Measurements from ENCODE around the gene GCNT2.
"Not testable (repeated sequence)": the region's sequence is repeated elsewhere in the genome, so short reads cannot be mapped to it uniquely, and the experiment has no call there.

The GCNT2 gene

GRCh38 chr6:10486215-10486614 lies 34.9 kb upstream of the GCNT2 start:
- Histone ChIP-seq H3K9ac (no peak overlapping the region), H3K27me3 (no peaks in the 10 kb centered on the region), H4K20me1 (no peaks in the 10 kb centered on the region), H3K4me1 (no peaks in the 10 kb centered on the region), H3K4me3 (no peak overlapping the region), H3K4me2 (no peak overlapping the region), H3K27ac (no peak overlapping the region), H3K36me3 (no peaks in the 10 kb centered on the region), H3K9me3 (replicated peaks in 1 of 11) (peaks cover 13 to 28% (median 23%) of the 10 kb centered on the region in 11 experiments; a peak in 21 of 22 replicates)
- no peak for TF ChIP-seq Cebpa-rat (IDR thresholded peaks at IDR 0.05)

- H4K20me1 ChIP-seq, H3K4me2 ChIP-seq, H3K27me3 ChIP-seq, H3K4me1 ChIP-seq, H3K27ac ChIP-seq, H3K4me3 ChIP-seq, H3K36me3 ChIP-seq, H3K9ac ChIP-seq: not testable (repeated sequence)
- peaks cover 22 to 34% (median 28%) of the 10 kb centered on the region in 11 experiments for H3K9me3 ChIP-seq (replicated peaks in 1 of 11)
Measured at GRCh38 chr6:10486944-10487588, 34.1 kb upstream of the GCNT2 start.

- no peaks in the 10 kb centered on the region for H3K4me1 ChIP-seq
- H3K27me3 ChIP-seq = no peaks in the 10 kb centered on the region
- no peak overlapping the region for H3K4me3 ChIP-seq
- TF ChIP-seq Cebpa-rat (IDR thresholded peaks at IDR 0.05) = no peak
- H3K9ac ChIP-seq = no peak overlapping the region
- peaks cover 18 to 34% (median 28%) of the 10 kb centered on the region in 11 experiments for H3K9me3 ChIP-seq (replicated peaks in 1 of 11)
- no peaks in the 10 kb centered on the region for H3K36me3 ChIP-seq
- H4K20me1 ChIP-seq = no peaks in the 10 kb centered on the region
- no peak overlapping the region for H3K27ac ChIP-seq
- H3K4me2 ChIP-seq = no peak overlapping the region
Measured at GRCh38 chr6:10487668-10488327, 33.4 kb upstream of the GCNT2 start.

GRCh38 chr6:10491463-10491862 lies 29.7 kb upstream of the GCNT2 start:
- no peaks in the 10 kb centered on the region for H4K20me1 ChIP-seq
- H3K9ac ChIP-seq = no peak overlapping the region
- H3K27ac ChIP-seq = no peak overlapping the region
- H3K27me3 ChIP-seq = no peaks in the 10 kb centered on the region
- peaks cover 15 to 45% (median 30%) of the 10 kb centered on the region in 11 experiments for H3K9me3 ChIP-seq (replicated peaks in 1 of 11)
- H3K4me2 ChIP-seq = no peak overlapping the region
- no peak for TF ChIP-seq Cebpa-rat (IDR thresholded peaks at IDR 0.05)
- peaks cover 0 to 14% (median 9%) of the 10 kb centered on the region in 10 experiments; a peak in 12 of 20 replicates for H3K4me1 ChIP-seq
- no peak overlapping the region for H3K4me3 ChIP-seq
- H3K36me3 ChIP-seq = no peaks in the 10 kb centered on the region

GRCh38 chr6:10491905-10492304 lies 29.2 kb upstream of the GCNT2 start:
- H3K4me1 ChIP-seq = peaks cover 0 to 14% (median 9%) of the 10 kb centered on the region in 10 experiments; a peak in 12 of 20 replicates
- not testable (repeated sequence) for H3K9ac ChIP-seq, H3K27ac ChIP-seq, H3K4me2 ChIP-seq, H3K27me3 ChIP-seq, H3K4me3 ChIP-seq, H3K36me3 ChIP-seq, H4K20me1 ChIP-seq
- H3K9me3 ChIP-seq (replicated peaks in 1 of 11) = peaks cover 15 to 45% (median 30%) of the 10 kb centered on the region in 11 experiments

- no peaks in the 10 kb centered on the region for H3K36me3 ChIP-seq
- no peak for TF ChIP-seq Cebpa-rat (IDR thresholded peaks at IDR 0.05)
Measured at GRCh38 chr6:10495029-10495428, 26.1 kb upstream of the GCNT2 start.

GRCh38 chr6:10505529-10505928 lies 15.6 kb upstream of the GCNT2 start:
- no peaks in the 10 kb centered on the region for H4K20me1 ChIP-seq
- H3K9ac ChIP-seq = no peak overlapping the region
- no peaks in the 10 kb centered on the region for H3K36me3 ChIP-seq
- no peaks in the 10 kb centered on the region for H3K27me3 ChIP-seq
- no peaks in the 10 kb centered on the region for H3K9me3 ChIP-seq (replicated peaks in 1 of 11)
- no peaks in the 10 kb centered on the region for H3K4me1 ChIP-seq
- no peak overlapping the region for H3K27ac ChIP-seq
- no peak overlapping the region for H3K4me3 ChIP-seq
- no peak for TF ChIP-seq Cebpa-rat (IDR thresholded peaks at IDR 0.05)
- H3K4me2 ChIP-seq = no peak overlapping the region

More at GRCh38 chr6:10495029-10495428, 26.1 kb upstream of the GCNT2 start:
- no peak overlapping the region for H3K4me3 ChIP-seq
- H3K4me1 ChIP-seq = peaks cover 0 to 14% (median 9%) of the 10 kb centered on the region in 10 experiments; a peak in 12 of 20 replicates
- H3K9ac ChIP-seq = no peak overlapping the region
- H3K4me2 ChIP-seq = peak overlapping the region in 7 of 11 experiments; percentile 6 to 59 (median 30); a peak in 13 of 22 replicates
- H4K20me1 ChIP-seq = no peaks in the 10 kb centered on the region
- H3K27me3 ChIP-seq = no peaks in the 10 kb centered on the region
- H3K27ac ChIP-seq = no peak overlapping the region
- peaks cover 13 to 36% (median 23%) of the 10 kb centered on the region in 11 experiments; a peak in 21 of 22 replicates for H3K9me3 ChIP-seq (replicated peaks in 1 of 11)

GRCh38 chr6:10507298-10507697 lies 13.9 kb upstream of the GCNT2 start:
- no peaks in the 10 kb centered on the region for H4K20me1 ChIP-seq
- no peak overlapping the region for H3K4me3 ChIP-seq

GRCh38 chr6:10507715-10508114 lies 13.4 kb upstream of the GCNT2 start:
- Histone ChIP-seq H3K4me2 (no peak overlapping the region), H3K36me3 (no peaks in the 10 kb centered on the region), H3K4me1 (no peaks in the 10 kb centered on the region), H3K9ac (no peak overlapping the region), H4K20me1 (no peaks in the 10 kb centered on the region), H3K27ac (no peak overlapping the region), H3K27me3 (no peaks in the 10 kb centered on the region), H3K9me3 (replicated peaks in 1 of 11) (no peaks in the 10 kb centered on the region), H3K4me3 (no peak overlapping the region)
- no peak for TF ChIP-seq Cebpa-rat (IDR thresholded peaks at IDR 0.05)

More at GRCh38 chr6:10507298-10507697, 13.9 kb upstream of the GCNT2 start:
- Histone ChIP-seq H3K4me2 (no peak overlapping the region), H3K27me3 (no peaks in the 10 kb centered on the region), H3K9me3 (replicated peaks in 1 of 11) (no peaks in the 10 kb centered on the region), H3K9ac (no peak overlapping the region), H3K36me3 (no peaks in the 10 kb centered on the region), H3K27ac (no peak overlapping the region), H3K4me1 (no peaks in the 10 kb centered on the region)
- TF ChIP-seq Cebpa-rat (IDR thresholded peaks at IDR 0.05) = no peak
